Measurements from ENCODE around the gene PCCB.
"Not testable (repeated sequence)": the region's sequence is repeated elsewhere in the genome, so short reads cannot be mapped to it uniquely, and the experiment has no call there.

The PCCB gene

DNA sequence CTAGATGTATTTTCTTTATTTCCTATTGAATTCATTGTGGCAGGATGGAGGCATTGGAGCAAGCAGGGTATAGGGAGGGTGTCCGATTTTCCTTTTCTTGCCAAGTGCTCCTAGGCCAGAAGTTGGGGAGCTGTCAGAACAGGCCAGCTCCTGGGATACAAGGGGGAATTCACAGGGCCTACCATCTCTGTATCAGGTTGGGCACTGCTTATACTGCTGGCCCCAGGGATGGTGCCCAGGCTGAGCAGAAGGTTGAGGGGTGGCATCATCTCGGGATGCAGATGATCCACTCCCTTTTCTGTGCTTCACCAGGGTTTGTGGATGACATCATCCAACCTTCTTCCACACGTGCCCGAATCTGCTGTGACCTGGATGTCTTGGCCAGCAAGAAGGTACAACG is 79.5 kb downstream of the PCCB start:
- DNase-seq: no peak

DNA sequence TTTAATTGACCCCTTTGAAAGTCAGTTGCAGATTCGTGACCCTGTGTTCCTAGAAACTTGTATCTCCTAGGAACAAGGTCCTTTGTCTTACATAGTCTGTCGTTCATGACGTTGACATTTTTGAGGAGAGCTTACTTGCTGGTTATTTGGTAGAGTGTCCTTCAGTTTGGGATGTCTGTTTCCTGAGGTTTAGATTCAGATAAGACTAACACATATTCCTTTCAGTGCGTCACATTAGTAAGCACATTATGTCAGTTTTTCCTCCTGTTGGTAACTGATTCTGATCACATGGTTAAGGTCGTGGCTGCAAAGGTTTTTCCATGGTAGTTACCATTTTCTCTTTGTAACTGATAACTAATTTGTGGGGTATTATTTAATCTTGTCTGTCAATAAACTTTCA is 80.8 kb downstream of the PCCB start:
- no peak for DNase-seq

DNA sequence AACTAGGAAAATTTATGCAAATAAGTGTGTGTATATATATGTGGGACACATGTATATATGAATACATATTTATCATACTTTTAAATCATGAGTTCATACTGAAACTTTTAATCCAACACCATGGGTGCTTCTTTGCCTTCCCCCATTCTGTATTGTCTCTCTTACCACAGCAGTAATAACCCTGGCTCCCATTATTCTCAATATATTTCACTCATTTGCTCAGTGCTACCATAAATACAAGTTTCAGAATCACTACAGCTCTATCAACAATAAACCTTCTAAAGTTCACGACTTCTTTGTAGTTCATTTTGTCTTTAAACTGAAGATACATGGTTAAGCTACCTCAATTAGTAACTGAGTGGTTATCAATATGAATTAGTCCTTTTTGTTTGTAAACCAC is 82.2 kb downstream of the PCCB start:
- no peak for DNase-seq

DNA sequence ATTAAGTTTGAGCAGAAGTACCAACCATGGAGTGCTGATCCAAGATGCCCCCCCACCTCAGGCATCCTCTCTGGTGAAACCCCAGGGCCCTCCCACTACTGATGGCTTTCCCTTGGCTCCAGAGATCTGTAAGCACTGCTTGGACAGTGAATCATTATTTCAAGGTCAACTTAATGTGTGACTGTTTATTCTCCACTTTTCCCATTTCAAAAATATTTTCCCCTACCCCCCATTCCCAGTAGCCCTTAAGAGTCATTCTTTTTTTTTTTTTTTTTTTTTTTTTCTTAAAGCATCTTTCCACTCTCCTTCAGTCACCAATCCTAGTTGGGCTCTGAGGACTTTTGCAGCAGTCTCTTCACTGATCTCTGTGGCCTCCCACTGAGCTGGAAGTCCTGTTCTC is 82.6 kb downstream of the PCCB start:
- no peak for DNase-seq

DNA sequence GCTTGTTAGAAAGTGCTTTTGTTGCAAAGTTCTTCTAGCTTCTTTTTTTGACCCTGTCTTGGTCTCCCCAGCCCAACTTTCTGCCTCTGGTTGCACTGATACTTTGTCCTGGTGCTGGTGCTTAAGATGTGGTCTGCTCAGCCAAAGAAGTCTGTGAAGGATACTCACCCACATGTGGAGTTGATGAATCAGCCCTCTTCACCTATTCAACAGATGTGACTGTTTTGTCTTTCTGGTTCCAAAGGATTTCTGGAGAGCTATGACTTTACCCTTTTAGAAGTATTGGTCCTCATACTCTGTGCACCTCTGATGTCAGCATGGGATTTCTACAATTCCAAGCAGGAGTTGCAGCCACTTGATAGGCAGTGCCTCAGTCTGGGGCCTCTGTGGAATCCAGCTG is 84.1 kb downstream of the PCCB start:
- DNase-seq: no peak

DNA sequence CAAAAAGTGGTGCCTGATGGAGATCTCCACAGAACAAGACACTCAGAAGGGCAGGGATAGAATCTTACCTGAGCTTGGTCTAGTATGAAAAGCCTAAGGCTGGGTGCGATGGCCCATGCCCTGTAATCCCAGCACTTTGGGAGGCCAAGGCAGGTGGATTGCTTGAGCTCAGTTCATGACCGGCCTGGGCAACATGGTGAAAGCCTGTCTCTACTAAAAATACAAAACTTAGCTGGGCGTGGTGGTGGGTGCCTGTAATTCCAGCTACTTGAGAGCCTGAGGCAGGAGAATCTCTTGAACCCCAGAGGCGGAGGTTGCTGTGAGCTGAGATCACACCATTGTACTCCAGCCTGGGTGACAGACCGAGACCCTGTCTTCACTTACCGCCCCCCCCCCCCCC is 84.6 kb downstream of the PCCB start:
- not testable (repeated sequence) for DNase-seq

DNA sequence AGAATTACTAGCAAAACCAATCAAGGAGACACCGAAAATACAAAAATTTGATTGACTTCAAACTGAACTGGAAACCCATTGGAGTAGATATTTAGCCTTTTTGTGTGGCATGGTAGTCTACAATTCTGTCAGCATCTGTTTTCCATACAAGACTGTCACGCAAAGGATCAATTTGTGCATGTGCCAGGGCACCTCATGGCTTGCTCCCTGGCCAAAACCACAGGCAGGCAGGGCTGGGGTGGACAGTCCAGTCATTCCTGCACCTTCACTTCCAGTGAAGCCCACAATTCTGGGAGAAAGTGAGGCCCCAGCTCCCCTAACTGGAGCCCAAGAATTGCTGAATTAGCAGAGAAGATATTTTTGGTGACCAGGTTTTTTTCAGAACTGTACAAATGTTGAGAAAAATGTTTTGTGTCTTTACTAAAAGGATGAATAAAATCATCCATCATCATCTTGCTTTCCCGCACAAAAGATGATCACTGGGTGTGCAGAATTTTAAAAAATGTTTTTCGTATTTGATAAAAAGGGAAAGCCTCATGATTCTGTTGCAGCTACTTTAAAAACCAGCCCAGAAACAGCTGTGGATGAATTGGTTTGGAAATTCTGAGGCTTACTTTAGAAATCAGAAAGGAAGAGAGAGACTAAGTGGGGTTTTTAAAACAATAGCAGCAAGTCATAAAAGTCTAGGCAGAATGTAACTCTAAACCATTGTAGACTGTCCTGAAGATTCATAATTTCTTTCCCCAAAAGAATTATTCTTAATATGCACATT is 86.4 kb downstream of the PCCB start:
- no peak for DNase-seq

DNA sequence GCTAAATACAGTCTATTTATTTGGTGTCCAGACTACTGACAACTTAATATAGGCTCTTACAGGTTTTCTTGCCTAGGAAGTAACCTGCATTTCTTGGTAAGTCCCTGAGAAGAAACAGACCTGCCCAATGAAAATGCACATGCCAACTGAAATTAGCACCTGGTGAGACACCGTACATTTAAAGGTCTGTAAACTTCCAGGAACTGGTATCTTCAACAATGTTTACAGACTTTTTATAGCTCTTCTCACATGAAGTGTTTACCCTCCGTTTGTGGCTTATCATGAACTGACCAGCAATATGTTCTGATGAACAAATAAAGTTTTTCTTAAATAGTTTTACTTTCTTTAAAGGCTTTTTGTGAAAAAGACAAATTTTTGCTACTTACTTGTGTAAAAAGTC is 93.3 kb downstream of the PCCB start:
- DNase-seq: no peak

DNA sequence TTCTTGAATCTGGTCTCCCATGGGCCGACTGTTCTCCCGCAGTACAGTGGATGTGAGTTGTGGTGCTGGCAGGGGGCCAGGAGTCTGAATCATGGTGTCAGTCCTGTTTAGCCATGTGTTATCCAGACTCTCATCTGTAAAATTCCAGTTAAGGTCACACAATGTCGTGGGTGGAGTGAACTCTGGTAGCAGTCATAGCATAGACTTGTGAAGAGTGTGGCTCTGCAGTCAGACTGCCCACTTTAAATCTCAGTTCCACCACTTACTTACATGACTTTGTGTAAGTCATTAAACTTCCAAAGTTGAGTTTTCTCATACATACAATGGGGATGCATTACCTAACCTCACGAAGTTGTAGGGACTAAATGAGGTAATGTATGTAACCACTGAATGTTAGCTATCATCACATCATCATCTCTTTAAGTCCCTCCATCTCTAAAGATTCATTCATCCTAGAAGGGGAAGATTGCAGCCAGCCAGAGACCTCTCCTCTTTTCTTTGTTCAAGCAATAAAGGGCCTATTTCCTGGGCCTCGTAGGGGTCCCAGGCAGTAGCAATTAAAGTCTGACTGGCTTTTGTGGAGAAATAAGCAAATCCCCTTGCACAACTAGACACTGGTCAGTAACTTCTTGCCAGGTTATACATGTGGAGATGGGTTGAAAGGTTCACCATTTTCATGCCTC is 93.9 kb downstream of the PCCB start:
- DNase-seq: no peak

DNA sequence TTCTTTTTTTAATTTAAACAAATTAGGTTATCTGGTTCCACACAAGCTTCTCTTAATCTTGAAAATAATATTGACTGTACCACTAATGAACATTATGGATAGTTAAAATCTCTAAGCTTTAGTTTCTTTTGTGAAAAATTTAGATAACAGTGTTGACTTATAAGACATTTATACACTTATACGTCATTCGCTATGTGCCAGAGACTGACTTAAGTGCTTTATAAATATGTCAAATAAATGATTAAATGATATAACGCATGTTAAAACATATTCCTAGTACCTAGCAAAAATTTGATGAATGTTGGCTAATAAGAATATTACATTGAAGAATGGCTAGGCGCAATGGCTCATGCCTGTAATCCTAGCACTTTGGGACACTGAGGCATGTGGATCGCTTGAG is 96.3 kb downstream of the PCCB start:
- no peak for DNase-seq

DNA sequence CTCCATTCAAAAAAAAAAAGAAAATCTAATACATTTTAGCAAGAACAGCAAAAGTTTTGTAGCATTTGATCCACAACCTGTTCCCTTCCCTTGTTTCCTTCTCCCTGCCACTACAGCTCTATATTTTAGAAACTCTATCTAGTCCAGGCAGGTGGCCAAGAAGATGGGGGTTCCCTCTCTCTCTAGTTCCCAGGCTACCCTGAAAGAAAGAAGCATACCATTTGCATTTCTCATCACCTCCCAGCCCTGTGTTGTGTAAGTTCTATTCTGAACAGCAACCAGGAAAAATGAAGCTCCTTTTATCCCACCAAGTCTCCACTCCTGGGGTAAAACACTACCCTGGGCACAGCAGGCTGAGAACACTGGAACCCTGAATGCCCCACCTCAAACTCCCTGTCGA is 100.0 kb downstream of the PCCB start:
- no peak for DNase-seq

DNA sequence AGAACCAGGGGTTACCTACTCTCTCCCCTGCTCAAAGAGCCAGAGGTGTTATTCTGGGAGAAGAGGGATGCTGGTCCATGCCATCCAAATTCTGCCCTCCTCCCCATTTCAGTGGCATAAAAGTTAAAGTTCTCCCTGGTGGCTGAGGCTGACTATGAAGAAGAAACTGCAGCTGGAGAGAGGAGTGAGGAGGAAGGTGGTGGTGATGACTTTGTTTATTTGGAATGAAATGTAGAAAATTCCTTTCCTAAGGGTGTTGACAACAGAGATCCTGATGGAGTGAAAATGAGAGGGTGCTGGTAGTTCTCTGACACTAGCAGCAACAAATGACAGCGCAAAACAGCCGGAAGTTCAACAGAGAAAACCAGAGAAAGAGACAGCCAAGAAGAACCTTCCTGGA is 100.4 kb downstream of the PCCB start:
- DNase-seq: no peak

DNA sequence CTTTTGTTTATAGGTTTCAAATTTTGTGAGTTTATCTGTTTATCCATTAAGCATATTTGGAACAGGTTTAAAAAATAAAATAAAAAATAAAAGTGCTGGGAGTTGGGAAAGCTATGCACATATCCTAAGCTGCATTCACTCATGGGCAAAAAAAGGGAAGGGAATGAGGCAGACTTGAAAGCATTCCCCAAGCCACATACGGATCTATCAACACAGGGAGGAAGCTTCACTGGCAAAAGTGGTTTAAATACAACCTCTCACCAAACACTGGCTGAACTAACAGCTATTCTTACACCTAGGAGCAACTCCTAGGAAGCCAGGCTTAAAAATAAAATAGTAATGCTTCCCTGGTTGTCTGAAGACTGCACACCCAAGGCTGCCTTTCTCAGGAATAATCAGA is 101.2 kb downstream of the PCCB start:
- DNase-seq: no peak

DNA sequence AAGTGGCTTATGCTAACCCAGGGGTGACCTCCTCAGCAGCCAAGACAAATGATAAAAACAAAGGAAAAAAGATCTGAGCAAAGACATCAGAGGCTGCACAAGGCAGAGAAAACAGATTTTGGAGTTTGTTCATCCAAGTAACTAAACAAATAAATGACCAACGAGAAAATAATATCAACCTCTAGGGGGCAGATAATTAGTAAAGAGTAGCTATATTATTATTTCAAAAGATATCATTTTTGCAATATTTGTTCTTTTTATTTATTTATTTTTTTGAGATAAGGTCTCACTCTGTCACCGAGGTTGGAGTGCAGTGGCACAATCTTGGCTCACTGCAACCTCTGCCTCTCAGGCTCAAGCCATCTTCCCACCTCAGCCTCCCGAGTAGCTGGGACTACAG is 101.8 kb downstream of the PCCB start:
- DNase-seq: no peak

DNA sequence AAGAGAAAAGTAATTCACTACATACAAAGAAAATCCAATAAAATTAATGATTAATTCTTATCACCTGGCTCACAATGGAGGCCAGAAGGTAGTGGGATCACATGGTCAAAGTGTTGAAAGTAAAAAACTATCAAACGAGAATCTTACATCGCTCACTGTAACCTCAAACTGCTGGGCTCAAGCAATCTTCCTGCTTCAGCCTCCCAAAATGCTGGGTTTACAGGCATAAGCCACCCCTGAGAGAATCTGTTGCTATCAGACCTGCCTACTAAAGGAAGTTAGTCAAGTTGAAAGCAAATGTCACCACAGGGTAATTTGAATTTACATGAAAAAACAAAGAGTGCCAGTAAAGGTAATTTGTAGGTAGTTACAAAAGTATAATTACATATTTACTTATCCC is 103.3 kb downstream of the PCCB start:
- no peak for DNase-seq

DNA sequence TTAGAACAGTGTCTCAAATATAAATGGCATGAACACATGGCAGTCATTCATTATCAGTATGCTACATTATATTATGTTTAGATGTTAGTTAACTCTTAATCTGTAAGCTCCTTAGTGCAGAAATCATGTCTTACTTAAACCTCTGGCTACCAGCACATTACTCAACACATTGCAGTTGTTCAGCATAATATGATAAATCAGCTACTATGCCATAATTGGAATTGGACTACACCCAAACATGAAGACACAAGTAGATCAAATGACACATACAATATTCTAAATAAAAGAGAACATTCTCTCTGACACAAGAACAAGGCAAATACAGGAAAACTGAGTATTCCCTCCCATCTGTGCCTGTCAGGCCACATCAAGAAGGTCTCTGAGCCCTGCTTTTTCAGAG is 116.1 kb downstream of the PCCB start:
- DNase-seq: no peak

DNA sequence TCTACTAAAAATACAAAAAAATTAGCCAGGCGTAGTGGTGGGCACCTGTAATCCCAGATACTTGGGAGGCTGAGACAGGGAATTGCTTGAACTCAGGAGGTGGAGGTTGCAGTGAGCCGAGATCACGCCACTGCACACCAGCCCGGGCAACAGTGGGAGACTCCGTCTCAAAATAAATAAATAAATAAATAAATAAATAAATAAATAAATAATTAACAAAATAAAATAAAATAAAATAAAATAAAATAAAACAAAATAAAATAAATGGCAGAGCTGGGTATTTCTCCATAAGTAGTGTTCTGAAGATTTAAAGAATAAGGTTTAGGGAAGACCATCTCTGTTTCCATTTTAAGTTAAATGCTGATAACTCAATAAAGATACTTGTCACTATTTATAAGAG is 125.7 kb downstream of the PCCB start:
- DNase-seq: not testable (repeated sequence)

DNA sequence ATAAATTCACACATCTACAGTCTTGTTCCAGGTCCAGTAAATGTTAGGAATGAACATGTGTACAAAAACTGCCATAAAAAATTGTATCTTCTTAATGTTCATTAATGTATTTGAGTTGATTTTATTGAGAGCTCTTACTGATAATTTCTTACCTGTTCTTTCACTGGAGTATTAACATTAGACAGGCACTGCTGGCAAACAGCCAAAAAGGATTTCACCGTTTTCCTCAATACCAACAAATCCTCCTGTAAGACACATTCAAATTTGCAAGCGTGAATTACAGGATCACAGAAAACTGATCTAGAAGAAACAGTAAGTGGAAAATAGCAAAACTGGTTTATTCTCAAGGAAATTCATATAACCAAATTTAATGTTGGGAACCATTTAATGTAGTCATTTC is 127.4 kb downstream of the PCCB start:
- no peak for DNase-seq

DNA sequence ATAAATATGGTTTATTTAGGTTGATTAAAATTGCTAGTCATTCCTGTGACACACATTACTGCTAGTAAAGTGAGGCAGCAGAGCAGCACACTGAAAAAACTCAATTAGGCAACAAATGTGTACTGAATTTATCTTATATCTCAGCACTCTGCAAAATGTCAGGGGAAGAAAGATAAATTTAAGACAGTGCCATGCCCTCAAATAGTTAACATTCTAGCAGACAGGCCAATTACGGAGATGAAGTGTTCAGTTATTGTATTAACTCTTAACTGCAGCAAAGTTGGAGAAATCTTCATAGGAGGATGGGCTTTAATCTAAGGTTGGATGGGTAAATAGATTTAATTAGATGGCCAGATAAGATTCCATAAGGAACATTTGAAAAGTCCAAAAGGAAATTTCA is 127.9 kb downstream of the PCCB start:
- DNase-seq: no peak

Measured in RPMI8226 (cell line).